Raji (cell line): ENCODE measurements around the gene MRPS18A.
A peak's percentile ranks its signal among the peaks of the same experiment; 100 is the strongest.

Experiments
- POLR2A ChIP-seq: IDR thresholded peaks from 2 replicates; pipeline ENCODE4 v1.6.1; 2011; ENCODE audit warnings: low read depth, low read length, control low read depth; ENCODE audit not compliant: insufficient read depth

Gene MRPS18A

DNA sequence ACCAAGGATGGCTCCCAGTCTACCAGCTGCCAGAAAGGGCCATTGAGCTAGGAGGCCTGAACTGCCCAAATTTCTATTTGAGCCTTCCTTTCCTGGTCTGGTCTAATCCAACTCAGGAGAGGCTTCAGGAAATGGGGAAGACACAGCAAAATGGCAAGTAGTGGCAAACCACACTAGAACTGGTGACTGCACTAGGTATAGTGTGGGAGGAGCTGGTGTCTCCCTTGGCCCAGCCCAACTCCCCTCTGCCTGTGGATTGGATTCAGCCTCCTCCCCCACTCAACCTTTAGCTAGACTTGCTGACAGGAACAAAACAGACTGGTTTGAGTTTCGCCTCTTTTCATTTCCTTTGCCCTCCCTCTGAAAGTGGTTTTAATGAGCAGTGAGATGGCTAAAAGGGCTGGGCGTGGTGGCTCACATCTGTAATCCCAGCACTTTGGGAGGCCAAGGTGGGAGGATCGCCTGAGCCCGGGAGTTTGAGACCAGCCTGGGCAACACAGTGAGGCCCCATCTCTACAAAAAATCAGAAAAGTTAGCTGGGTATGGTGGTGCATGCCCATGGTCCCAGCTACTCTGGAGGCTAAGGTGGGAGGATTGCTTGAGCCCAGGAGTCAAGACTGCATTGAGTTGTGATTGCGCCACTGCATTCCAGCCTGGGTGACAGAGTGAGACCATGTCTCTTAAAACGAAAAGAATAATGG lies 17.5 kb downstream of the MRPS18A start:
- no peak for TF ChIP-seq POLR2A

DNA sequence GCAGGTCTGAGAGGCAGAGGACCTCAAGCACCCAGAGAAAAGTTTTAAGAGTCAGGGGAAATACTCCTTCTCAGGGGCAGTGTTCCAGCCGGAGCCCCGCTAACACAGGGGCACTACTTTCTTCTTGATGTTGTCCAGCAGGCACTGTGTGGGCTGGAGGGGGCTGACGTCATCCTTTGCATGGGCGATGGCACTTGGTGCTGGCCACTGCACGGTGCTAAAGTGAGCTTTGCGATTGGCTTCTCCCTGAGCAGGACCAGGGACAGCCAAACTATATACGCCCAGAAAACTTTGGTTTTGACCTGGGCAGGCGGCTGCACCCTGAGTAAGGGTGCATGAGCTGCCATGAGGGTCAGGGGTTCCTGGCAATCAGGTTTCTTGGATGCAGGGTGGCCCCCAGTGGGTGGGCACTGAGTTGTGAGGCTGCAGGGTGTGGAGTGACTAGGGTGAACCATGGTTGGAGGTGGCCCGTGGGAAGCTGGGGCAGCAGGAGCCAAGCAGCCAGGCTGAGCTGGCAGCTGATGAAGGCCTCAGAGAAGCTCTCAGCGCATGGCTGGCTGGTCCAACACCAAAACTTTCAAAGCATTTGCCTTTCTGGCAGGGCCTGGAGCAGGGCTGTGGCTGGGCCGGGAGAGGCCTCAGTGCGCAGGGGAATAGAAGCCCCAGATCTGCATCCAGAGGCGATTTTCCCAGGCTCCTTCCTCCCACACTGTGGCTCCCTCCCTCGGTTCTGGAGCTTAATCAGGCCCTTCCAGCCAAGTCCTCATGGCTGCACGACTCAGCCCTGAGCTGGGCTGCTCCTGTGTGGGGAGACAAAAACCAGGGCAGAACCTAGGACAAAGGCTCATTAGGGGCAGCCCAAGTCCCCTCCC lies 18.3 kb downstream of the MRPS18A start:
- no peak for TF ChIP-seq POLR2A

DNA sequence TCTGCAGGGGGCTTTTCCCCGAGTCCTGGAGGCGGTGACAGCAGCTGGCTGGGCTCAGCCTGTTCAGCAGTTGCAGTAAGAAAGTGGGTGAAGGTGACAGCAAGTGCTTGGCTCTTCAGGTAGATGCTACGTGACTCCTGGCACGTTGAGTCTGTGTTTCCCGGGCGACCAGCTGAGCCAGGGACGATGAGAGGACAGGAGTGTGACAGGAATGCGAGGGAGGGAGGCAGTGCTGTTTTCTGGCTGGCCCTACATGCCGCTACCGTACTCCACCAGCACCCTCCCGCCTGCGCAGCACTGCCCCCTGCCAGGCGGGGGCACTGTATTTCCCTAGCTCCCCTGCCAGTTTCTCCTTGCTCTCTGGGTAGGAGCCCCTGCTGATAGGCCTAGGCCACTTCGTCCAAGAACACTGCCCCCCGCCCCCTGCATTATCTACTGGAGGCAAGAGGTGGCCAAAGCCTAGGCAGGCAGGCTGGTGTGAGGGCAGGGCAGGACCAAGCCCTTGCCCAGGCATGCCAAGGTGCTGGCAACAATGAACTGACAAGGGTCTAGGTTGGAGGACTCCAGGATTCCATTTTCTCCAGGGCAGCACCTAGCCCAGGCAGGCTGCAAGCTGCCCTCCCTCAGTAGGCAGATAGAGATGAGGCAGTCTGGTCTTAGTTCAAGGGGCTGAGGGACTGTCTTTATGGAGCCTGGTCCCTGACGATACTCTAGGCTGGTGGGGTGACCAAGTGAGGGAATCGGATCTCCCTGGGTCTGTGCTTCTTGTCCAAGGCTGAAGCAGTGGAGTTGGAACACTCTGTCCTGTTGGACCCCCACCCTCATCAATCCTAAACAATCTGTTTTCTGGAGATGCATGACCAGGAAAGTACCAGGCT lies 19.2 kb downstream of the MRPS18A start:
- TF ChIP-seq POLR2A: peak; percentile 36; the same call in 1 of the 2 replicates

DNA sequence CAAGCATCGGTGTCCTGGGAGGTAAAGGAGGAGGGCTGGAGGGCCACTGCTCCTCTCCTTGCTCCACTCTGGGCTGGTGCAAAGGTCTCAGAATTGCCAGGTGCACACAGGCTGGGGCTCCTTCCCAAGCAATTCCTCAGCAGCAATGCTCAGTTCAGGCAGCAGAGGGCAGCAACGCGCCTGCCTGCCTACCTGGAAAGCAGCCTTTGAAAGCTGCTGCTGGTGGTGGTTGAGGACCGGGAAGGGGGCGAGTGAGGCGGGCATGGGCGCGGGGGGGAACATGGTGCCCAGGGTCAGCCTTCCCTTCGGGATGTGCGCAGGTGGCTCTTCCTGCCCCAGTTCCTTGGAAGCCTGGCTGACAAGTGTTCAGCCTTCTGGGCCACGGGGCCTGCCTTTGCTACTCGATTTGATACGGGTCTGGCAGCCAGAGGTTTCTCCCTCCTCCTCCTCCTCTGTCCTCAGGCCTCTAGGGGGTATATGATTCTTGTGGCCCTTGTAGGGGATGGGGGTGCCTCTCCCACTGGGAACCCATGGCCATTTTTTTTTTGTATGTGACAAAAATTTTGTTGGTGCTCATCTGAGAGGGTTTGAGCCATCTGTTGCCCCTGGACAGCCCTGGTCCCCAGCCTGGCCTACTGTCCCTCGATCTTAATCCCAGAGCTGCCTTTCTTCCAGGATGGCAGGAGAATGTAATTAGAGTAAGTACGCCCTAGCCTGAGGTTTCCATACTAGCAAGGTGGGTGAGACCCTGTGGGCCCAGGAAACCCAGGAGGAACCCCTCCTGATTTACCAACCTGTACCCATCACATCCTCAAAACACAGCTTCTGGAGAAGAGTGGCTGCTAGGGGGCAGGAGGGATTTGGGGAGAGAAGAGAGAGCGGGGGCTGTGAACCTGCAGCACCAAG lies 20.1 kb downstream of the MRPS18A start:
- TF ChIP-seq POLR2A: no peak

DNA sequence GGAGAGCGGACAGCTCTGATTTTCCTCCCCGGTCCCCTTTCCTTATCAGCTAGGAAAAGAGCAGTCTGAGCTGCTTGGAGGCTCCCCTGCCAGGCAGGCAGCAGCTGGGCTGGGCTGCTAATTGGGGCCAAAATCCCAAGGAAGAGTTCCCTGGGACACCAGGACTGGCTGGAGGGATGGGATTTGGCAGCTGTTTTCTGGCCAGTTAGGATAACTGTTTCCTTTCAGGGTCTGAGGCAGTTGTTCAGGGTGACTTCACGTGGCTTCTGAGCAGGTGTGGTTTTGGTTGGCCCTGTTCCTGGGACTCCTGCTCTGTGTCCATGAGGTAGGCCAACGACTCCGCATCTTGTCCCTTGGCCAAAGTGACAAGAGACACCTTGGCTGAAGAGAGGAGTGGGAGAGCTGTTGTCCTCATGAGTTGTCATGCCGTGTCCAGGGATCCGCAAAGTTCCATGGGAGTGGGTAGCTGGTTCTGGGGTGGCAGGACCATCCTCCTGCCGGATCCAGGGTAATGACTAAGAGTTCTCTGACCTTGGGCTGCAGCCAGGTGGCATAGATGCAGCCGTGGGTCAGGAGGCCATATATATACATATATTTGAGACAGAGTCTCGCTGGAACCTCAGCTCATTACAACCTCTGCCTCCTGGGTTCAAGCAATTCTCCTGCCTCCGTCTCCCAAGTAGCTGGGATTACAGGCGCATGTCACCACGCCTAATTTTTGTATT lies 21.2 kb downstream of the MRPS18A start:
- TF ChIP-seq POLR2A: no peak

DNA sequence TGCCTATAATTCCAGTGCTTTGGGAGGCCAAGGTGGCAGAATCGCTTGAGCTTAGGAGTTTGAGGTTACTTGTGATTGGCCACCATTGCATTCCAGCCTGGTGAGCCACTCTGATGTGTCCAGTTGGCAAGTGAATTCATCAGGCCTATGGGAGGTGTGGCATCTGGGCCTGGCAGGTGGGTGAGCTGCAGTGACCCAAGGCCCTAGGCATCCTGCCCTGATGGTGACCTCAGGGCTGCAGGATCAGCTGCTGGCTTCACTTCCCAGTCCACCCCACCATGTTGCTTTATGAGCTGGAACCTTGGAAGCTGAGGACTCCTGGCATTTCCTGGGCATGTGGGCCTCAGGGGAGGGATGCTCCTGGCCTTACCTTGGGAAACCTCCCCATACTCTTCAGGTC lies 22.2 kb downstream of the MRPS18A start:
- no peak for TF ChIP-seq POLR2A

DNA sequence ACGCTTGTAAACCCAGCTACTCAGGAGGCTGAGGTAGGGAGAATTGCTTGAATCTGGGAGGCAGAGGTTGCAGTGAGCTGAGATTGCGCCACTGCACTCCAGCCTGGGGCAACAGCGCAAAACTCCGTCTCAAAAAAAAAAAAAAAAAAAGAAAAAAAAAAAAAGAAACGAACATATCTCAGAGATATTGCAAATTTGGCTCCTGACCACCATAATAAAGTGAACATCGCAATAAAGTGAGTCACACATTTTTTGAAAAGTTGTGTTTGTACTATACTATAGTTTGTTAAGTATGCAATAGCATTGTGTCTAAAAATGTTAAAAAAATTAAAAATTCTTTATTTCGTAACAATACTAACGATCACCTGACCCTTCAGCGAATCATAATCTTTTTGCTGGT lies 29.4 kb downstream of the MRPS18A start:
- TF ChIP-seq POLR2A: no peak

DNA sequence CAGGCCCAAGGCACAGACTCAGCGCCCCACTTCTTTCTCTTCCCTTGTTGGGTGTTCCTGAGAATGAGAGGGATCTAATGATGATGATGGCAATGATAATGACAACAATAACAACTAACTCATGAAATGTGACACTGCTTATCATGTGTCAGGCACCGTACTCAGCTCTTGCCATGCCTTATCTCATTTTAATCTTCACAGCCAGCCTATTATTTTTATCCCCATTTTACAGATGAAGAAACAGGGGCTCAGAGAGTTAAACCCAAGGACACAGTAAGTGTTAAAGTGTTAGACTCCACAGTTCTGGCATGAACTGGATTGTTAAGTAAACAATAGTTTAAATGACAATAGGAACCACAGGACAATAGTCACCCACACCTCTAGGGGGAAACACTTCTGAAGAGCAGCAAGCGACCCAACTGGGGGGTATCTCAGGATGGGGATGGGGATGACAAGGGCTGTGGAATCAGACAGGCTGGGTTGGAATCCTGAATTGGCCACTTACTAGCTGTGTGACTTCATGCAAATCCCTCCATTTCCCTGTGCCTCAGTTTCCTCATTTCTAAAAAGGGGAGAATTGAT lies 30.3 kb downstream of the MRPS18A start:
- TF ChIP-seq POLR2A: no peak

DNA sequence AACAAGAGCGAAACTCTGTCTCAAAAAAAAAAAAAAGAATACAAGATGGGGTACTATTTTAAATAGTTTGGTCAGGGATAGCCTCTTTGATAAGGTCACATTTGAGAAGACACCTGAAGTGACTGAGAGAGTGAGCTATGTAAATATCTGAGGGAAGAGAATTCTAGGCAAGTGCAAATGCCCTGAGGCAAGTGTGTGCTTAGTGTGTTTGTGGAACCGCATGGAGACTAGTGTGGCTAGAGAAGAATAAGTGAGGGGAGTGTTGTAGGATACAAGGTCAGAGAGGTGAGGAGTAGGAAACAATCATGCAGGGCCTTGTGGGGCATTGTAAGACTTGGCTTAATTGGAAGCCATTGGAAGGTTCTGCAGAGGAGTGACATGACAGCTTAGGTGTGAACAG lies 39.3 kb downstream of the MRPS18A start:
- no peak for TF ChIP-seq POLR2A

DNA sequence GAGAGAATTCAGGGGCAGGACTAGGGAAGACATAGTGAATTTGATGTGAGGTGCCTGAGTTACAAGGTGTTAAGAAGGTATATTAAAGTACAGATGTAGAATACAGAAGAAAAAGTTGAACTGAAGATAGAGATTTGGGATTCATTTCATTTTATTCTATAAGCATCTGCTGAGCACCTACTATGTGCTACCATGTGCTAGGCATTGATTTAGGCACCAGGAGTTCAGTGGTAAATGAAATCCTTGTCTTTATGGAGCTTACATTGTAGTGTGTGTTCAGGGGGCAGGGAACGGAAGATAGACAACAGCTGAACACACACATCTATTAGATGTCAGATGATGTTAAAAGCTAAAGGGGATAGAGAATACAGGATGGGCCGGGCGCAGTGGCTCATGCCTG lies 40.0 kb downstream of the MRPS18A start:
- no peak for TF ChIP-seq POLR2A

DNA sequence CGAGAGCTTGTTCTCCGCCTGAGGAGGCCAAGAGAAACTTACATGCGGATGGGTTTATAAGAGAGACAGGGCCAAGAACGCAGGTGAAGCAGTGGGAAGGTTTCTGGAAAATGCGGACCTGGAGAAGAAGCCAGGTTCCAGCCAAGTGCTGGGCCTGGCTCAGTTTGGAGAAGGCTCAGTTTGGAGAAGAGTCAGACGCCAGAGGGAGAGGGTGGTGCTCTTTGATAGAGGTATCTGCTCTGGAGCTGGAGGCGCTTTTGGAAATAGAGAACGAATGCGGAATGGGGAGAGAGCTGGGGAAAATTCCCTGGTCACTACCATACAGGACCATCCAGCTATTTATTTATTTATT lies 42.0 kb downstream of the MRPS18A start:
- TF ChIP-seq POLR2A: no peak

DNA sequence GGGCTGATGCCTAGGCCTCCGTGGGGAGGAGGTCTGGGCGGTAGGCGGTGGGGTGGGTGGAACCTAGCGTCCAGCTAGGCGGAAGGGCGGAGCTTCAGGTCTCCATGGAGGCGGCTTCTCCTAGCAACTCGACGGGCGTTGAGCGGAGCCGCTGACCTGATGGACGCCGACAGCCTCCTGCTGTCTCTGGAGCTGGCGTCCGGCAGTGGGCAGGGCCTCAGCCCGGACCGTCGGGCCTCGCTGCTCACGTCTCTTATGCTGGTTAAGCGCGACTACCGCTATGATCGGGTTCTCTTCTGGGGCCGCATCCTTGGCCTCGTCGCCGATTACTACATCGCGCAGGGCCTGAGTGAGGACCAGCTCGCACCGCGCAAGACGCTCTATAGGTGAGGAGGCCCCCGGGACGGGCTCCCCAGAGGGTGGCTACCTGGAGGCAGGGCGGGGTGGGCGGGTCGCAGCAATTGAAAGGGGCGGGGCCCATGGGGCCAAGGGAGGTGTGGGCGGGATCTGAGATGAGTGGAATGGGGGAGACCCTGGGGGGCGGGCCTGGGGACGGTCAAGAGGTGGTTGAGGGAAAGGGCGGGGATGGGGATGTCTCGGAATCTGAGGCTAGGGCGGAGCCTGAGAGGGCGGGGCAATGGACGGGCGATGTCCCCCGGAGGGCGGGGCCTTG lies 42.5 kb downstream of the MRPS18A start, which contains the start of gene RSPH9:
Gene RSPH9 (plus strand): TSS at position 97 of the 673 bp plus-strand sequence. CDS start 63 bp downstream, at position 160.
- no peak for TF ChIP-seq POLR2A
